ENCODE data around the gene TRAK1.

- TF ChIP-seq TCF7 (CRISPR knock-in tag; IDR thresholded peaks at IDR 0.05; ENCODE audit: low read depth) (no peak), IRF2 (CRISPR knock-in tag; IDR thresholded peaks at IDR 0.05; ENCODE audit: borderline replicate concordance, low read depth) (no peak), CTCF (IDR thresholded peaks at IDR 0.05) (no peak), USF2 (CRISPR knock-in tag; IDR thresholded peaks at IDR 0.05) (no peak), CREB1 (CRISPR knock-in tag; IDR thresholded peaks at IDR 0.05) (no peak), E2F1 (CRISPR knock-in tag; IDR thresholded peaks at IDR 0.05) (no peak), ZNF219 (CRISPR knock-in tag; IDR thresholded peaks at IDR 0.05; ENCODE audit: borderline replicate concordance) (no peak), SP1 (CRISPR knock-in tag; conservative IDR thresholded peaks at IDR 0.05) (no peak), FOXJ3 (CRISPR knock-in tag; IDR thresholded peaks at IDR 0.05; ENCODE audit: borderline replicate concordance) (no peak), ARID4B (CRISPR knock-in tag; IDR thresholded peaks at IDR 0.05; ENCODE audit: borderline replicate concordance) (no peak), NFYB (CRISPR knock-in tag; conservative IDR thresholded peaks at IDR 0.05; ENCODE audit: low read depth) (no peak), GABPB1 (CRISPR knock-in tag; IDR thresholded peaks at IDR 0.05) (no peak), ZNF396 (CRISPR knock-in tag; IDR thresholded peaks at IDR 0.05; ENCODE audit: borderline replicate concordance) (no peak)
These were observed 20.6 kb upstream of the TRAK1 start for GRCh38 chr3:42070524-42070923.
